IgD-negative memory B cell (primary cell): Measurements from ENCODE around the gene PRKCA. TPM values are rescaled to one million over a fixed set of nuclear protein-coding genes. Genes with fewer than 3 reads are reported as not detected.
A peak's percentile ranks its signal among the peaks of the same experiment; 100 is the strongest.

Experiments used
- H3K27ac Mint-ChIP-seq, 3 donors: one replicate each; pipeline ENCODE4 v1.8.0; 2020 to 2022; ENCODE audit warnings: mild to moderate bottlenecking in 3 of 3, mixed read lengths in 3 of 3, moderate library complexity in 1 of 3
- H3K27me3 Mint-ChIP-seq: one replicate; pipeline ENCODE4 v1.8.0; 2021; ENCODE audit warnings: mixed read lengths
- H3K36me3 Mint-ChIP-seq: one replicate; pipeline ENCODE4 v1.8.0; 2020; ENCODE audit warnings: mild to moderate bottlenecking, mixed read lengths
- H3K4me1 Mint-ChIP-seq, 3 donors: one replicate each; pipeline ENCODE4 v1.8.0; 2020 to 2022; ENCODE audit warnings: mixed read lengths in 3 of 3, mild to moderate bottlenecking in 1 of 3
- H3K4me3 Mint-ChIP-seq, 4 donors: one replicate each; pipeline ENCODE4 v1.8.0; 2020 to 2022; ENCODE audit warnings: mild to moderate bottlenecking in 4 of 4, mixed read lengths in 4 of 4, moderate library complexity in 3 of 4
- H3K9me3 Mint-ChIP-seq, 3 donors: one replicate each; pipeline ENCODE4 v1.8.0; 2020 to 2021; ENCODE audit warnings: mixed read lengths in 3 of 3, mild to moderate bottlenecking in 1 of 3
- polyA plus RNA-seq: library from polyadenylated mRNA; unstranded; fragments of 300-500 nt; fragmentation: Illumina TruSeq; gene quantifications from one replicate; pipeline ENCODE4 v1.2.3, GENCODE V29; 2021

PRKCA gene
- polyA plus RNA-seq, 1 donor from 2014 or later: 0.14 TPM

- Mint-ChIP-seq H3K36me3 (peaks cover 2% of the 10 kb centered on the region), H3K27me3 (no peaks in the 10 kb centered on the region), H3K27ac (no peak overlapping the region), H3K9me3 (peaks cover 0 to 9% (median 0%) of the 10 kb centered on the region in 3 donors), H3K4me1 (peaks cover 7 to 11% (median 10%) of the 10 kb centered on the region in 3 donors), H3K4me3 (no peak overlapping the region)
These were observed 374.0 kb downstream of the PRKCA start for GRCh38 chr17:66676421-66676820.

GRCh38 chr17:66677201-66677981 lies 375.0 kb downstream of the PRKCA start:
- no peak overlapping the region for H3K27ac Mint-ChIP-seq
- no peak overlapping the region for H3K4me3 Mint-ChIP-seq

GRCh38 chr17:66678061-66678460 lies 375.6 kb downstream of the PRKCA start:
- peaks cover 0 to 9% (median 0%) of the 10 kb centered on the region in 3 donors for H3K9me3 Mint-ChIP-seq
- H3K4me1 Mint-ChIP-seq: peaks cover 7 to 11% (median 10%) of the 10 kb centered on the region in 3 donors
- H3K27ac Mint-ChIP-seq: no peak overlapping the region
- H3K4me3 Mint-ChIP-seq: no peak overlapping the region
- peaks cover 2% of the 10 kb centered on the region for H3K27me3 Mint-ChIP-seq
- peaks cover 2% of the 10 kb centered on the region for H3K36me3 Mint-ChIP-seq

More at GRCh38 chr17:66677201-66677981, 375.0 kb downstream of the PRKCA start:
- no peaks in the 10 kb centered on the region for H3K27me3 Mint-ChIP-seq
- H3K4me1 Mint-ChIP-seq: peaks cover 7 to 11% (median 10%) of the 10 kb centered on the region in 3 donors
- H3K9me3 Mint-ChIP-seq: peaks cover 0 to 9% (median 0%) of the 10 kb centered on the region in 3 donors
- H3K36me3 Mint-ChIP-seq: peaks cover 2% of the 10 kb centered on the region

GRCh38 chr17:66678827-66679226 lies 376.4 kb downstream of the PRKCA start:
- Mint-ChIP-seq H3K27me3 (peaks cover 2% of the 10 kb centered on the region), H3K27ac (no peak overlapping the region), H3K36me3 (no peaks in the 10 kb centered on the region), H3K4me3 (no peak overlapping the region), H3K9me3 (peaks cover 0 to 9% (median 0%) of the 10 kb centered on the region in 3 donors), H3K4me1 (peaks cover under 1 to 3% (median 3%) of the 10 kb centered on the region in 3 donors)

- H3K9me3 Mint-ChIP-seq: peaks cover 0 to 9% (median 0%) of the 10 kb centered on the region in 3 donors
- no peaks in the 10 kb centered on the region for H3K4me1 Mint-ChIP-seq
- no peaks in the 10 kb centered on the region for H3K36me3 Mint-ChIP-seq
- peaks cover 2% of the 10 kb centered on the region for H3K27me3 Mint-ChIP-seq
- H3K27ac Mint-ChIP-seq: peak overlapping the region in 1 of 3 donors; percentile 84
- no peak overlapping the region for H3K4me3 Mint-ChIP-seq
These were observed 377.5 kb downstream of the PRKCA start for GRCh38 chr17:66679631-66680517.

- Mint-ChIP-seq H3K27me3 (peaks cover 2% of the 10 kb centered on the region), H3K9me3 (peaks cover 0 to 9% (median 0%) of the 10 kb centered on the region in 3 donors), H3K4me1 (no peaks in the 10 kb centered on the region), H3K4me3 (no peak overlapping the region), H3K36me3 (no peaks in the 10 kb centered on the region), H3K27ac (no peak overlapping the region)
These were observed 379.9 kb downstream of the PRKCA start for GRCh38 chr17:66682283-66682682.

GRCh38 chr17:66684261-66684660 lies 381.8 kb downstream of the PRKCA start:
- Mint-ChIP-seq H3K27ac (no peak overlapping the region), H3K27me3 (peaks cover 2% of the 10 kb centered on the region), H3K9me3 (no peaks in the 10 kb centered on the region), H3K36me3 (no peaks in the 10 kb centered on the region), H3K4me3 (no peak overlapping the region), H3K4me1 (no peaks in the 10 kb centered on the region)

- no peaks in the 10 kb centered on the region for H3K9me3 Mint-ChIP-seq
- no peak overlapping the region for H3K4me3 Mint-ChIP-seq
- no peak overlapping the region for H3K27ac Mint-ChIP-seq
- peaks cover 0 to 1% (median 0%) of the 10 kb centered on the region in 3 donors for H3K4me1 Mint-ChIP-seq
- no peaks in the 10 kb centered on the region for H3K36me3 Mint-ChIP-seq
- peaks cover 2% of the 10 kb centered on the region for H3K27me3 Mint-ChIP-seq
These were observed 382.3 kb downstream of the PRKCA start for GRCh38 chr17:66684731-66685130.

GRCh38 chr17:66686601-66687000 lies 384.2 kb downstream of the PRKCA start:
- no peak overlapping the region for H3K4me3 Mint-ChIP-seq
- H3K27ac Mint-ChIP-seq: no peak overlapping the region
- peaks cover 1% of the 10 kb centered on the region for H3K36me3 Mint-ChIP-seq
- peaks cover 2% of the 10 kb centered on the region for H3K27me3 Mint-ChIP-seq
- H3K9me3 Mint-ChIP-seq: no peaks in the 10 kb centered on the region
- H3K4me1 Mint-ChIP-seq: peaks cover 0 to 4% (median 3%) of the 10 kb centered on the region in 3 donors

- Mint-ChIP-seq H3K27ac (no peak overlapping the region), H3K4me1 (peaks cover 0 to 7% (median 3%) of the 10 kb centered on the region in 3 donors), H3K9me3 (no peaks in the 10 kb centered on the region), H3K4me3 (no peak overlapping the region), H3K27me3 (peaks cover 2% of the 10 kb centered on the region), H3K36me3 (peaks cover 1% of the 10 kb centered on the region)
These were observed 385.3 kb downstream of the PRKCA start for GRCh38 chr17:66687570-66688284.

GRCh38 chr17:66689221-66689620 lies 386.8 kb downstream of the PRKCA start:
- H3K27ac Mint-ChIP-seq: no peak overlapping the region
- H3K4me3 Mint-ChIP-seq: no peak overlapping the region
- H3K27me3 Mint-ChIP-seq: no peaks in the 10 kb centered on the region
- H3K4me1 Mint-ChIP-seq: peaks cover 0 to 7% (median 3%) of the 10 kb centered on the region in 3 donors
- peaks cover 1% of the 10 kb centered on the region for H3K36me3 Mint-ChIP-seq
- no peaks in the 10 kb centered on the region for H3K9me3 Mint-ChIP-seq

GRCh38 chr17:66690166-66690565 lies 387.8 kb downstream of the PRKCA start:
- Mint-ChIP-seq H3K9me3 (peaks cover 0 to 1% (median 0%) of the 10 kb centered on the region in 3 donors), H3K27ac (no peak overlapping the region), H3K4me1 (peaks cover 0 to 7% (median 3%) of the 10 kb centered on the region in 3 donors), H3K4me3 (no peak overlapping the region), H3K36me3 (peaks cover 1% of the 10 kb centered on the region), H3K27me3 (no peaks in the 10 kb centered on the region)

- Mint-ChIP-seq H3K36me3 (peaks cover 2% of the 10 kb centered on the region), H3K4me3 (no peak overlapping the region)
These were observed 389.4 kb downstream of the PRKCA start for GRCh38 chr17:66691644-66692420.

GRCh38 chr17:66692421-66692690 lies 389.9 kb downstream of the PRKCA start:
- Mint-ChIP-seq H3K9me3 (peaks cover 1 to 2% (median 2%) of the 10 kb centered on the region in 3 donors), H3K27me3 (no peaks in the 10 kb centered on the region), H3K27ac (no peak overlapping the region), H3K36me3 (peaks cover 3% of the 10 kb centered on the region), H3K4me3 (no peak overlapping the region), H3K4me1 (peaks cover 0 to 7% (median 3%) of the 10 kb centered on the region in 3 donors)

More at GRCh38 chr17:66691644-66692420, 389.4 kb downstream of the PRKCA start:
- Mint-ChIP-seq H3K9me3 (peaks cover 0 to 1% (median under 1%) of the 10 kb centered on the region in 3 donors), H3K27me3 (no peaks in the 10 kb centered on the region), H3K27ac (peak overlapping the region in 1 of 3 donors; percentile 67), H3K4me1 (peaks cover 0 to 7% (median 3%) of the 10 kb centered on the region in 3 donors)
